Mesothelial cell of epicardium (in vitro differentiated cells): Measurements from ENCODE around the gene PACRG. TPM values are rescaled to one million over a fixed set of nuclear protein-coding genes. Genes with fewer than 3 reads are reported as not detected.

Experiments
- DNase-seq, 2 experiments: peaks; one replicate each; pipeline ENCODE4 v3.0.0; 2021; ENCODE audit warnings: low spot score in 2 of 2; ENCODE audit not compliant: unreplicated experiment in 2 of 2
- H3K27ac Mint-ChIP-seq: 2 replicates; pipeline ENCODE4 v1.8.0; 2021; ENCODE audit warnings: mixed read lengths
- H3K27me3 Mint-ChIP-seq: 2 replicates; pipeline ENCODE4 v1.8.0; 2021; ENCODE audit warnings: low read depth, mixed read lengths
- H3K36me3 Mint-ChIP-seq: 2 replicates; pipeline ENCODE4 v1.8.0; 2021; ENCODE audit warnings: mixed read lengths
- H3K4me1 Mint-ChIP-seq: 2 replicates; pipeline ENCODE4 v1.8.0; 2021; ENCODE audit warnings: mixed read lengths
- H3K4me3 Mint-ChIP-seq: 2 replicates; pipeline ENCODE4 v1.8.0; 2021; ENCODE audit warnings: mild to moderate bottlenecking, moderate library complexity, mixed read lengths
- H3K9me3 Mint-ChIP-seq: 2 replicates; pipeline ENCODE4 v1.8.0; 2021; ENCODE audit warnings: mixed read lengths
- CTCF ChIP-seq: fragments of 200-600 bp; sonication (generic); IDR thresholded peaks from one replicate; pipeline ENCODE4 v1.5.0; 2021; ENCODE audit warnings: antibody characterized with exemption; ENCODE audit not compliant: unreplicated experiment
- total RNA-seq: library from RNA; stranded (reverse); gene quantifications from 3 replicates; pipeline ENCODE4 v1.2.1, GENCODE V29; 2021

Gene PACRG
- total RNA-seq, 1 donor from 2014 or later, result 1.6 TPM

- Mint-ChIP-seq H3K4me1 (peaks cover 9% of the 10 kb centered on the region), H3K27me3 (peaks cover 4% of the 10 kb centered on the region), H3K4me3 (no peak overlapping the region), H3K27ac (no peak overlapping the region), H3K36me3 (no peaks in the 10 kb centered on the region), H3K9me3 (peaks cover 6% of the 10 kb centered on the region)
- DNase-seq, result no peak
- TF ChIP-seq CTCF, result no peak
These were observed 360.2 kb downstream of the PACRG start for GRCh38 chr6:163087981-163088380.

GRCh38 chr6:163092876-163093275, 365.1 kb downstream of the PACRG start:
- Mint-ChIP-seq H3K4me1 (no peaks in the 10 kb centered on the region), H3K36me3 (no peaks in the 10 kb centered on the region), H3K9me3 (no peaks in the 10 kb centered on the region), H3K27ac (no peak overlapping the region), H3K4me3 (no peak overlapping the region), H3K27me3 (no peaks in the 10 kb centered on the region)
- no peak for TF ChIP-seq CTCF
- no peak for DNase-seq

- no peak for TF ChIP-seq CTCF
- no peak for DNase-seq
- Mint-ChIP-seq H3K27me3 (no peaks in the 10 kb centered on the region), H3K4me1 (no peaks in the 10 kb centered on the region), H3K36me3 (no peaks in the 10 kb centered on the region), H3K27ac (no peak overlapping the region), H3K9me3 (no peaks in the 10 kb centered on the region), H3K4me3 (no peak overlapping the region)
These were observed 367.1 kb downstream of the PACRG start for GRCh38 chr6:163094881-163095280.

- no peaks in the 10 kb centered on the region for H3K9me3 Mint-ChIP-seq
- H3K36me3 Mint-ChIP-seq, result no peaks in the 10 kb centered on the region
- H3K27me3 Mint-ChIP-seq, result no peaks in the 10 kb centered on the region
- no peak overlapping the region for H3K4me3 Mint-ChIP-seq
- H3K27ac Mint-ChIP-seq, result no peak overlapping the region
- TF ChIP-seq CTCF, result no peak
- no peaks in the 10 kb centered on the region for H3K4me1 Mint-ChIP-seq
- no peak for DNase-seq
These were observed 367.6 kb downstream of the PACRG start for GRCh38 chr6:163095401-163095800.

- DNase-seq, result no peak
- Mint-ChIP-seq H3K27ac (no peak overlapping the region), H3K27me3 (no peaks in the 10 kb centered on the region), H3K36me3 (no peaks in the 10 kb centered on the region), H3K4me3 (no peak overlapping the region), H3K4me1 (no peaks in the 10 kb centered on the region), H3K9me3 (no peaks in the 10 kb centered on the region)
- no peak for TF ChIP-seq CTCF
These were observed 371.2 kb downstream of the PACRG start for GRCh38 chr6:163098827-163099479.
